Stimulated activated CD4-positive, alpha-beta T cell treated with anti-CD3 and anti-CD28 coated beads, Interleukin-4, amount 100 ng/mL, for 48 hours (primary cell): ENCODE results near the gene UBA52.

Experiments used
- DNase-seq, 2 donors: peaks; one replicate each; pipeline ENCODE4 v3.0.0-alpha.2; 2020; ENCODE audit warnings: low read depth in 2 of 2

The UBA52 gene

DNA sequence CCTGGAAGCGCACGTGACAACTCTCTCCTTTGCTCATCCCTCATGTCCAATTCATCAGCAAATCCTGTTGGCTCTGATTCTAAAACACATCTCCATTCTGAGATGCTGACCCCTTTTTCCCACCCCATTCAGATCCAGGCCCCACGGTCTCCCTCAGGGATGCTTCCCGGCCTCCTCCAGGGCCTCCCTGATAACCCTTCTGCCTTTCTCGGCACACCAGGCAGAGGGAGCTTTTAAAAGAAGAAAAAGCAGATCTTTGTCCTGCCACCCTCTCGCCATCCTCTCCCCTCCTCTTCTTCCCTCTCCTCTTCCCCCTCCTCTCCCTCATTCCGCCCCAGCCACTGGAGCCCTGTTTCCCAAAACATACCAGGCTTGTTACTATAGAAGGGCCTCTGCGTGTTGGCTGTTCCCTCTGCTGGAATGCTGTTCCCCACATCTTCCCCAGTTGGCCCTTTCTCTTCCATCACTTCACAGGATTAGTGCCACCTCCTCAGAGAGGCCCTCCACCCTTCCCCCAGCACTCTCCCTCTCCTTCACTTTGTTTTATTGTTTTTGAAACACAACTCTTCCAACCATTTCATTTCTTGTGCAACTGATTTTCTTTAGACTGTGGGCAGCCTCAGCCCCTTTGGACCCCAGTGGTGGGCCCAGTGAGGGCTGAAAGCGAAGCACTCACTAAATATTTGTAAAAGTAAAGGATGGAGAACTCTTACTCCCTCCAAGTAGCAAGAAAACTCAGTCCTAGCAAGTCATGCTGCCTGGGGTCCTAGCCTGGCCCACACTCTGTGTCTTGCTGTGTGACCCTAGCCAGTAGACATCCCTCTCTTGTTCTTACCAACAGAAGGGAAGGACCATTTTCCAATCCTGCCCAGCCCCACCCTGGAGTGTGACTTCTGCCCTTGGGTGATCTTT is 37.4 kb downstream of the UBA52 start:
- no peak for DNase-seq

GRCh38 chr19:18609717-18610051 is 38.0 kb downstream of the UBA52 start:
- DNase-seq: no peak

- DNase-seq: no peak
These were observed 38.5 kb downstream of the UBA52 start for GRCh38 chr19:18610245-18610555.

DNA sequence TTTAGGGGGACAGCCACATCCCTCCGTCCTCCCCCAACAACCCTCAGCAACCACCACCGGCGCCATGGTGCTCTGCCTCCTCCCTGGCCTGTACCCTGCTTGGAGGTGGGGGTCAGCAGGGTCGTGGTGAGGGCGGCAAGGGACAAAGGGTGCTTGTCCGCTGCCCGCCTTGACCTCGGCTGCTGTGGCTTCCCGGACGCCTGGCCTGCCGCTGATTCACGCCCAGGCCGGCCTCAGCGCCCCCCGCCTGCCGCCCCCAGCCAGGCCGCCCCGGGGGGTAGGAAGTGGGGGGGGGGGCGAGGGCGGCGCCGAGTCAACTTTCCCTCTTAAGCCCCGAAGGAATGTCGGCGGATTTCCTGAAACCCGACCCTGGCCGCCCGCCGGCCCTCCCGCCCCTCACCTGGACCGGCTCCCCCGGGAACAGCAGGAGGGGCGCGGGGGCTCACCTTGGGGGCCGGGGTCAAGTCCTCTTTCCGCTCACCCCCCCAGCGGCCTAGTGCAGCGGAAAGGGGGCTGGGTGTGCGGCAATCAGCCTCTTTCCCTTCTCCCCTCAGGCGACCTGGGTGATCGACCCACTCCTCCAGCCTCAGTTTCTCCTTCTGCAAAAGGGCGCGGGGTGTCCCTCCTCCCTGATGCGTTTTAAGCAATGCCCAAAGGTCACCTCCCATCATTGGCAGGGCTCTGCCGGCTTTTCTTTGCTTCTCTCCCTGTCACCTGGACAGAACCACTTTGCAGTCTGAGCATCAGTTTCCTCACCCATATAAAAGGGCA is 39.1 kb downstream of the UBA52 start:
- no peak for DNase-seq

- no peak for DNase-seq
These were observed 39.8 kb downstream of the UBA52 start for GRCh38 chr19:18611327-18612050.

GRCh38 chr19:18612051-18612771 is 40.6 kb downstream of the UBA52 start:
- no peak for DNase-seq

GRCh38 chr19:18612772-18613588 is 41.3 kb downstream of the UBA52 start, which contains the start of gene TMEM59L:
Gene TMEM59L, plus strand, starts transcription at chr19:18612870. Its CDS starts 89 bp downstream, at chr19:18612959.
- no peak for DNase-seq

DNA sequence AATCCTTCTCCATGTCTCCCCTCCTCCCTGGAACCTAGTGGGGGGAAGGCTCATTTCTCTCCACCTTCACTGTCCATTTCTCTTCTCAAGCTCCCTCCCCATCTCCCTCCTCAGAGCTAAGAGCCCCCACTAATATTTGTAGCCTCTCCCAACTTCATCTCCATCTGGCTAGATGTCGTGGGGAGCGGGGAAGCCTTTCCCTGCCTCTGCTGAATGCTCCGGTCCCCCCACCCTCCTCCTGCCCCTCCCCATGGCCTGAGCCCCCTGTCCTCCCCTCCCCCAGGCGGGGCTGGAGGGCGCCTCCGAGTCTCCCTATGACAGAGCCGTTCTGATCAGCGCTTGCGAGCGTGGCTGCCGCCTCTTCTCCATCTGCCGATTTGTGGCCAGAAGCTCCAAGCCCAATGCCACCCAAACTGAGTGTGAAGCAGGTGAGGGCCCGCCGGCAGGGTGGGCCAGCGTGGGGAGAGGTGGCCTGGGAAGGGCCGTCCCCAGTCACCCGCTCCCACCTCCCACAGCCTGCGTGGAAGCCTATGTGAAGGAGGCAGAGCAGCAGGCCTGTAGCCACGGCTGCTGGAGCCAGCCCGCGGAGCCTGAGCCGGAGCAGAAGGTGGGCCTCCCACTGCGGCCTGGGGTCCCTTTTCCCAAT is 42.1 kb downstream of the UBA52 start:
- DNase-seq: no peak

DNA sequence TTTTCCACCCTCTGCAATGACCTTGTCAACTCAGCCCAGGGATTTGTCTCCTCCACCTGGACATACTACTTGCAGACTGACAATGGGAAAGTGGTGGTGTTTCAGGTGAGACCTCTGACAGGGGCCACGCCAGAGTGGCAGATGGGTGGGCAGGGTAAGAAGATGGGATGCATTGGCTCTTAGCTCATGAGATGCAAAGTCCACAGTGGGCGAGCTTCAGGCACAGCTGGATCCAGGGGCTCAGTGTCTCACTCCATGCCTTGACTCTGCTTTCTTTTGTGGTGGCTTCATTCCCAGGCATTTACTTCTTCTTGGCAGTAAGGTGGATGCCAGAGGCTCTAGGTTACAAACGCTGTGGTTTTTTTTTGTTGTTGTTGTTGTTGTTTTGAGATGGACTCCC is 44.4 kb downstream of the UBA52 start:
- no peak for DNase-seq

DNA sequence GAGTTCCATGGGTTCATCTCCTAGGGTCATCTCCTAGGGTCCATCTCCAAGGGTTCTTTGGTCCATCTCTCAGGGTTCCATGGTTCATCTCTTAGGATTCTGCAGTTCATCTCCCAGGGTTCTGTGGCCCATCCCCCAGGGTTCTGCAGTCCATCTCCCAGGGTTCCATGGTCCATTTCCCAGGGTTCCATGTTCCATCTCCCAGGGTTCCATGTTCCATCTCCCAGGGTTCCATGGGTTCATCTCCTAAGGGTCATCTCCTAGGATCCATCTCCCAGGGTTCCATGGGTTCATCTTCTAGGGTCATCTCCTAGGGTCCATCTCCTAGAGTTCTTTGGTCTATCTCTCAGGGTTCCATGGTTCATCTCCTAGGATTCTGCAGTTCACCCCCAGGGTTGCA is 45.9 kb downstream of the UBA52 start:
- DNase-seq: no peak

- DNase-seq: no peak
These were observed 46.6 kb downstream of the UBA52 start for GRCh38 chr19:18618236-18618635.

GRCh38 chr19:18620311-18620710 is 48.7 kb downstream of the UBA52 start:
- no peak for DNase-seq

GRCh38 chr19:18620902-18621301 is 49.2 kb downstream of the UBA52 start:
- DNase-seq: no peak

GRCh38 chr19:18626906-18627305 is 55.2 kb downstream of the UBA52 start:
- no peak for DNase-seq
